Measurements from ENCODE around the gene LIME1.

Gene LIME1

GRCh38 chr20:63748070-63748933, 11.8 kb downstream of the LIME1 start:
- Mint-ChIP-seq H3K27me3 (no peaks in the 10 kb centered on the region), H3K9me3 (no peaks in the 10 kb centered on the region), H3K4me1 (peaks cover 23% of the 10 kb centered on the region), H3K4me3 (no peak overlapping the region), H3K27ac (no peak overlapping the region), H3K36me3 (no peaks in the 10 kb centered on the region)

GRCh38 chr20:63748934-63749270, 12.4 kb downstream of the LIME1 start:
- Mint-ChIP-seq H3K4me1 (peaks cover 23% of the 10 kb centered on the region), H3K36me3 (no peaks in the 10 kb centered on the region), H3K27me3 (no peaks in the 10 kb centered on the region), H3K4me3 (no peak overlapping the region), H3K27ac (no peak overlapping the region), H3K9me3 (no peaks in the 10 kb centered on the region)

- no peaks in the 10 kb centered on the region for H3K9me3 Mint-ChIP-seq
- H3K4me1 Mint-ChIP-seq, result peaks cover 23% of the 10 kb centered on the region
- no peaks in the 10 kb centered on the region for H3K27me3 Mint-ChIP-seq
- peak overlapping the region; percentile 16 for H3K4me3 Mint-ChIP-seq
- no peak overlapping the region for H3K27ac Mint-ChIP-seq
- H3K36me3 Mint-ChIP-seq, result no peaks in the 10 kb centered on the region
Observed at GRCh38 chr20:63749597-63750508, 13.4 kb downstream of the LIME1 start.

DNA sequence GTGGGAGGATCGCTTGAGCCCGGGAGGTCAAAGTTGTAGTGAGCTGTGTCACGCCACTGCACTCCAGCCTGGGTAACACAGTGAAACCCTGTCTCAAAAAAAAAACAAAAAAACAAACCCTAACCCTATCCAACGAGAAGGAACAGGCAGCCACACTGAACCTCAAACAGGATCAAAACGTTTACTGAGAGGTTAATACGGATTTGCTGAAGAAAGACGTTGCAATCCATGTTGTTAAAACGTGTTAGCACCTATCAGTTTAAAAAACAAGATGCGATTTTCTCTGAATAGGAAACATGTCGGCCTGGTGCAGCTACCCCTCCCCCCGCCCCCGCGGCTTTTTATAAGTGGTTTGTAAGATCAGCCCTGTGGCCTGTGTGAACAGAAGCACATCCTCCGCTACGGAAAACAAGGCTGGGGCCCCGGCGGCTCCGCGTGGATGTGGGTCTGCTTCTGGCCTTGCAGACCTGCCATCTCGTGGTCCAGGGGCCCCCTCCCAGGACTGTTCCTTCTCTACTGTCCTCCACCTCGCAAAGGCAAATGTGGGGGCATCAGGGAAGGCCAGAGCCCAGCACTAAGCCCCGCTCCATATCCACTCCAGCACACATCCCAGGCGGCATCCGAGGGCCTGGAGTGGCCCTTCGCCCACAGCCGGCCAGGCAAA, 14.5 kb downstream of the LIME1 start:
- Mint-ChIP-seq H3K27me3 (no peaks in the 10 kb centered on the region), H3K9me3 (no peaks in the 10 kb centered on the region), H3K4me1 (peaks cover 23% of the 10 kb centered on the region), H3K4me3 (peak overlapping the region; percentile 47), H3K27ac (peak overlapping the region; percentile 51), H3K36me3 (no peaks in the 10 kb centered on the region)

- Mint-ChIP-seq H3K36me3 (no peaks in the 10 kb centered on the region), H3K27ac (peak overlapping the region; percentile 41), H3K4me1 (peaks cover 26% of the 10 kb centered on the region), H3K9me3 (no peaks in the 10 kb centered on the region), H3K27me3 (no peaks in the 10 kb centered on the region), H3K4me3 (peak overlapping the region; percentile 47)
Observed at GRCh38 chr20:63751471-63752271, 15.2 kb downstream of the LIME1 start.

DNA sequence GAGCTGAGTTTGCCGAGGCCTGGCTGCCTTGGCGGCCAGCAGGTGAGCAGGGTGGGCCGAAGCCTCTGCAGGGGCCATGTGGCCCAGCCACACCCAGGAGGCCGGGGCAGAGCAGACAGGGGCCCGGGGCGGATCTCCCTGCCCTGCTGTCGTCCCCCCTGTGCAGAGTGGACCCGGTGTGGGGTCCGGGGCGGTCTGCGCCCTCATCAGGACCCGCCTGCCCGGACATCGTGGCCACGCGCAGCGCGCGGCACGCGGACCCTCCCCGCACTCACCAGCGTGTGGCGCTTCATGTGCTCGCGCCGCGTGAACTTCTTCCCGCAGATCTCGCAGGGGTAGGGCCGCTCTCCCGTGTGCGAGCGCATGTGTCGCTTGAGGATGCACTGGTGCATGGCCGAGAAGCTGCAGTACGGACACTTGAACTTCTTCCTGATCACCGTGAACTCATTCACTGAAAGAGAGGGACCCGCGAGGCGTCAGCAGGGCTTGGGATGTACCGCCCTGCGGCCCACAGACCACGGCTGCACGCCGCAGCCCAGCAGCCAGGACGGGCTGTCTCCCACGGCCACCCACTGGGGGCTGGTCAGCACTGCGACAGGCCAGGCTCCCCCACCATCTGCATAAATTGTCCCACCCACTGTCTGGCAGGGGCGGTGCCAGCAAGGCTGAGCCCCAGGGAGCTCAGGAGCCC, 16.1 kb downstream of the LIME1 start:
- Mint-ChIP-seq H3K4me3 (no peak overlapping the region), H3K4me1 (peaks cover 28% of the 10 kb centered on the region), H3K36me3 (no peaks in the 10 kb centered on the region), H3K27me3 (no peaks in the 10 kb centered on the region), H3K9me3 (no peaks in the 10 kb centered on the region), H3K27ac (no peak overlapping the region)

- Mint-ChIP-seq H3K27ac (no peak overlapping the region), H3K4me3 (no peak overlapping the region), H3K4me1 (peaks cover 28% of the 10 kb centered on the region), H3K36me3 (no peaks in the 10 kb centered on the region), H3K27me3 (no peaks in the 10 kb centered on the region), H3K9me3 (no peaks in the 10 kb centered on the region)
Observed at GRCh38 chr20:63753381-63753780, 16.9 kb downstream of the LIME1 start.

DNA sequence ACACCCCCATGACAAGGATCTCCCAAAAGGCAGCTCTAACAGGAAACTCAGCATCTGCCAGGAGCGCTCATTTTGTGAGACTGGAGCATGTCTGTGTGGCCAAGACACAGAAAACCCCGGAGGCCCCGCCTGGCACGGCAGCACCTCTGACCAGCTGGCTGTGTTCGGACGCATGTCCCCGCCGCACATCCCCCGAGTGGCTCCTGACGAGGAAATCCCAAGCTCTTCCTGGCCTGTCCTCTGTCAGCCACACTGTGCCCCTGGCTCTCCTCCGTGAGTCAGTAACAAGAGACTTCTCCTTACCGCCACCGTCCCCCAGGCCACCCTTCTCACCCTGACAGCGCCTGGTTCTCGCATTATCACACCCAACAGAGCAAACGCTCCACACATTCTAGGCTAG, 17.5 kb downstream of the LIME1 start:
- no peaks in the 10 kb centered on the region for H3K36me3 Mint-ChIP-seq
- no peak overlapping the region for H3K27ac Mint-ChIP-seq
- H3K4me3 Mint-ChIP-seq, result no peak overlapping the region
- no peaks in the 10 kb centered on the region for H3K27me3 Mint-ChIP-seq
- peaks cover 23% of the 10 kb centered on the region for H3K4me1 Mint-ChIP-seq
- no peaks in the 10 kb centered on the region for H3K9me3 Mint-ChIP-seq

- H3K36me3 Mint-ChIP-seq, result no peaks in the 10 kb centered on the region
- H3K27me3 Mint-ChIP-seq, result no peaks in the 10 kb centered on the region
- no peak overlapping the region for H3K4me3 Mint-ChIP-seq
- peaks cover 12% of the 10 kb centered on the region for H3K4me1 Mint-ChIP-seq
- H3K9me3 Mint-ChIP-seq, result no peaks in the 10 kb centered on the region
- no peak overlapping the region for H3K27ac Mint-ChIP-seq
Observed at GRCh38 chr20:63755933-63756647, 19.6 kb downstream of the LIME1 start.

- Mint-ChIP-seq H3K4me1 (peaks cover 9% of the 10 kb centered on the region), H3K9me3 (no peaks in the 10 kb centered on the region), H3K27ac (no peak overlapping the region), H3K36me3 (no peaks in the 10 kb centered on the region), H3K4me3 (no peak overlapping the region), H3K27me3 (no peaks in the 10 kb centered on the region)
Observed at GRCh38 chr20:63756648-63756991, 20.2 kb downstream of the LIME1 start.

- H3K9me3 Mint-ChIP-seq, result no peaks in the 10 kb centered on the region
- peaks cover 5% of the 10 kb centered on the region for H3K4me1 Mint-ChIP-seq
- no peak overlapping the region for H3K4me3 Mint-ChIP-seq
- no peaks in the 10 kb centered on the region for H3K36me3 Mint-ChIP-seq
- no peak overlapping the region for H3K27ac Mint-ChIP-seq
- H3K27me3 Mint-ChIP-seq, result no peaks in the 10 kb centered on the region
Observed at GRCh38 chr20:63758152-63758551, 21.7 kb downstream of the LIME1 start.

DNA sequence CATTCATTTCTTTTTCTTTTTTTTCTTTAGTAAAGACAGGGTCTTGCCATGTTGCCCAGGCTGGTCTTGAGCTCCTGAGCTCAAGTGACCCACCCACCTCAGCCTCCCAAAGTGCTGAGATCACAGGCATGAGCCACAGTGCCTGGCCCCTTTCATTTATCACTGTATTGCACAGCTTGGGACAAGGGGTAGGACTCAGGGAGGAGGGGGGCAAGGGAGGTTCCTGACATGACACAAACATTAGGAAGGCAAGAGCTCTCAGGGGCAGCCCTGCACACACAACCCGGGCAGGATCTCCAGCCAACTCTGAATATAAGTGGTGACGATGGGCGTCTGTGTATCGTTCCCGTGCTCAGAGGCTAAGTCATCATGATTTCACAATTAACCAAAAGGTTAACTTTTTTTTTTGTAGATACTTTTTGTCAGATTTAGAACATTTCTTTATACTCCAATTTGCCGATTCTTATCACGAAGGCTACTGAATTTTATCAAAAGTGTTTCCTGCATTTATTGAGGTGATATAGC, 23.0 kb downstream of the LIME1 start:
- no peak overlapping the region for H3K27ac Mint-ChIP-seq
- no peaks in the 10 kb centered on the region for H3K27me3 Mint-ChIP-seq
- no peak overlapping the region for H3K4me3 Mint-ChIP-seq
- peaks cover 5% of the 10 kb centered on the region for H3K4me1 Mint-ChIP-seq
- no peaks in the 10 kb centered on the region for H3K9me3 Mint-ChIP-seq
- H3K36me3 Mint-ChIP-seq, result no peaks in the 10 kb centered on the region

DNA sequence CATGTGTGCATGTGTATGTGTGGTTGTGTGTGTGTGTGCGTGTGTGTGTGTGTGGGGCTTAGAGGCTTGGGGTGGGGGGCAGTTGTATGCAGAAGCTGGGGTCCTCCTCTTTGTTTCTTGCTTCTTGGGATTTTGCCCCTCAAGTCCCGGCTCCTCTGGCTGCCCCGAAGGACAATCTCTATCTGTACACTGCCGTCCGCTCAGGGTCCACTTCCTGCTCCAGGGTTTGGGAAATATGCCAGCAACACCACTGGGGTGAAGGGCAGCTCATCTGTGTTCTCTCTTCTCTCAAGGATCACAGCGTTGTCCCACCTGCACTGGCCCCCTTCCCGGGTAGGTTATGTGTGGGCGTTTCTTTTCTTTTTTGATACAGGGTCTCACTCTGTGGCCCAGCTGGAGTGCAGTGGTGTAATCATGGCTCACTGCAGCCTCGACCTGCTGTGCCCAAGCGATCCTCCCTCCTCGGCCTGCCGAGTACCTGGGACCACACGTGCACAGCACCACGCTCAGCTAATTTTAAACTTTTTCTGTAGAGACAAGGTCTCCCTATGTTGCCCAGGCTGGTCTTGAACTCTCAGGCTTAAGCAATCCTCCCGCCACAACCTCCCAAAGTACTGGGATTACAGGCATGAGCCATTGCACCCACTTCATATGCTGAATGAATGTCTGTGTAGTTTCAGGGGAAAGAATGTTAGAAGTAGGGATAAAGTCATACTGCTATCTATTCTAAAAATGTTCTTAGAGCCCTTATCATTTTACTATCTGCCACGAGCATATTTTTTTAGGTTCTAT, 28.8 kb downstream of the LIME1 start:
- Mint-ChIP-seq H3K4me3 (no peak overlapping the region), H3K4me1 (no peaks in the 10 kb centered on the region), H3K36me3 (no peaks in the 10 kb centered on the region), H3K27me3 (no peaks in the 10 kb centered on the region), H3K27ac (no peak overlapping the region), H3K9me3 (no peaks in the 10 kb centered on the region)

Measured in activated naive CD4-positive, alpha-beta T cell treated with anti-CD3 and anti-CD28 coated beads, Interleukin-2, amount 50 U/mL, for 24 hours (primary cell).